Measurements from ENCODE around the gene NDRG2.

NDRG2 gene

DNA sequence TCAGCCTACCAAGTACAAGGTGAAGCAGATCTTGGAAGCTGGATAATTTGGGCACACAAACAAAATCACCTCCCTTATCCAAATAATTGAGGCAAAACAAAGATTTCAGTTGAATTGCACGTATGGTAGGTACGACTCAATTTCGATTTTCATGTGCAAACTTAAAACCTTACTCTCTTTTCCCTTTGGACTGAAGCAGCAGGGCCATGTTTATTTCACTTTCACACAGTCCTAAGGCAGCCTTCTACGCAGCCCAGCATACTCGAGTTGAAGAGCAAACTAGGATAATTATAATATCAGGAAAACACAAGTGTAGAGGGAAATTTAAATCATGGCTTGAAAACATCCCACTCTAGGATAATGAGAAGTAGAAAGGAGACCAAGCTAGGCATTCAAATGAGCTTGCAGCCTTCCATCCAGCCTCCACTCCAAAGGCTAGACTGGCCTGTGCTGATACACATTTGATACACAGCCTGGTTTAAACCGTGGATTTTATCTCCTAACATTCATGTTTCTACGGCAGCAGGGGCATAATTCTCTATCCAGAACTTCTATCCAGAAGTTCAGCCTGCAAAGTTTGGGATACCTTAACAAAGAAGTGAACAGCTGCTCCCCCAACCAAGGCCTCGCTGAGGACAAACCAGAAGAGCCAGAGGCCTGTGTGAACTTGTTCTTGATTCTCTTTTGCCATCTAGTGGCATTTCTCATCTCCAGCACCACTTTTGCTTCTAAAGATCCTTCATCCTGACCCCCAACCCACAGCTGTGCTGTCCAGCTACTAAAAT, 14.9 kb upstream of the NDRG2 start:
- TF ChIP-seq, protein P1, sequence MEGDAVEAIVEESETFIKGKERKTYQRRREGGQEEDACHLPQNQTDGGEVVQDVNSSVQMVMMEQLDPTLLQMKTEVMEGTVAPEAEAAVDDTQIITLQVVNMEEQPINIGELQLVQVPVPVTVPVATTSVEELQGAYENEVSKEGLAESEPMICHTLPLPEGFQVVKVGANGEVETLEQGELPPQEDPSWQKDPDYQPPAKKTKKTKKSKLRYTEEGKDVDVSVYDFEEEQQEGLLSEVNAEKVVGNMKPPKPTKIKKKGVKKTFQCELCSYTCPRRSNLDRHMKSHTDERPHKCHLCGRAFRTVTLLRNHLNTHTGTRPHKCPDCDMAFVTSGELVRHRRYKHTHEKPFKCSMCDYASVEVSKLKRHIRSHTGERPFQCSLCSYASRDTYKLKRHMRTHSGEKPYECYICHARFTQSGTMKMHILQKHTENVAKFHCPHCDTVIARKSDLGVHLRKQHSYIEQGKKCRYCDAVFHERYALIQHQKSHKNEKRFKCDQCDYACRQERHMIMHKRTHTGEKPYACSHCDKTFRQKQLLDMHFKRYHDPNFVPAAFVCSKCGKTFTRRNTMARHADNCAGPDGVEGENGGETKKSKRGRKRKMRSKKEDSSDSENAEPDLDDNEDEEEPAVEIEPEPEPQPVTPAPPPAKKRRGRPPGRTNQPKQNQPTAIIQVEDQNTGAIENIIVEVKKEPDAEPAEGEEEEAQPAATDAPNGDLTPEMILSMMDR (conservative IDR thresholded peaks at IDR 0.05; ENCODE audit: low read depth, low read length): peak; percentile 69
- H3K4me3 ChIP-seq (ENCODE audit: low read length): no peak overlapping the region
- DNase-seq (ENCODE audit: low read depth): no peak

DNA sequence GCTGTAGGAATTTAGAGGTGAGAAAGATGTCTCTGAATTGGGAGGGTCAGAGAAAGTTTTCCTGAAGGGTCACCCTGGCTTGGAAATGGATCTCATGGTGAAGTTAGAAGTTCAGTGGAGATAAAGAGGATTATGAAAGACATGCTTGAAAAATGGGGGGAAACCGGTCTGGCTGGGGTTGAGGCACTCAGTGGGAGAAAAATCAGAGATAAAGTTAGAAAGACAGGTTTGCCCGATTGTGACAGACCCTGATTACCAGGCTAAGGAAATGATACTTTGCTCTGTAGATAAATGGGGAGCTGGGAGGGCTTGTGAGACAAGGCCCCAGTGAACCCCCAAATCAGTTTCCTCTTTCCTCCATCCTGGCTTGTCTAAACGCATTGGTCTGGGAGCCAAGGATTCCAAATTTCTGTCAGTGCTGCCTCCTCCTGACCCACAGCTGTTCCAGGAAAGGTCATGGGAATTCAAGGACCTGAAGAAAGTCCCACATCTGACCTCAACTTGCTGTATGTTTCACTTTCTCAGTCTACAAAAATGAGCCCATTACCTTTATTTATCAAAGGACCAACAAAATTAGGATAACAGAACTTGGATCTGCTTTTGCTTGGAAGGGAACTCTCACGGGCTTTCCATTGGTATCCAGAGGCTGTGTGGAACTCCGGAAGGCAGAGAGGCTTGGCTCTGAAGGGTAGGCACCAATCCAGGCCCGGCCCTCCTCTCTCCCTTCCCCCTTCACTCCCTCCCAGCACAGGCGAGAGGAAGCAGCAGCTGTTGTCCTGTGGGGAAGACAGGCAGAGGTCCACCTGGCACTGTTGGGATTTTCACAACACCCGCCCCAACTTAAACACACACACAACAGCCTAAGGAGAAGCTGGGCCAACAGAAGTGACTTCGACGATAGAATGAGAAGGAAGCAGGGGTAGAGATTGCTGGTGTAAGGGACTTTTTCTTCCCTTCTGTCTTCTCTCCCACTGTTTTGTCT, 13.9 kb upstream of the NDRG2 start:
- TF ChIP-seq, protein P1 (conservative IDR thresholded peaks at IDR 0.05; ENCODE audit: low read depth, low read length): no peak
- H3K4me3 ChIP-seq (ENCODE audit: low read length): no peak overlapping the region
- no peak for DNase-seq (ENCODE audit: low read depth)

DNA sequence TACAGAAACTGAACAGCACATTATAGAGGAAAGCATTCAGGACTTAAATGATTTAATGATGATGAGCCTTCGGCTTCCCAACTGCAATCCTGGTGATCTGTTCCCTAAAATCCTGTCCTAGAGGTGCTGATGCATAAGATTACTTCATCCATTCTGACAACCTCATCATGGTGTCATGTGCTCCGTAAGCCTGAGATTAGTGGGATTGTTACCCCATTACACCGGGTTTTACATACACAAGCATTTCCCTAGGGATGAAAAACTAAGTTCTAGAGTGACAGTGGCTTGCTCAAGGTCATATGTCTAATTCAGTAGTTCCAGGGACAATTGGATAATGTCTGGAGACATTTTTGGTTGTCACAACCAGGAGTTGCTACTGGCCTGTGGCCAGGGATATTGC, 12.3 kb upstream of the NDRG2 start:
- H3K4me3 ChIP-seq (ENCODE audit: low read length): no peak overlapping the region
- TF ChIP-seq, protein P1 (conservative IDR thresholded peaks at IDR 0.05; ENCODE audit: low read depth, low read length): no peak
- DNase-seq (ENCODE audit: low read depth): peak; percentile 25

DNA sequence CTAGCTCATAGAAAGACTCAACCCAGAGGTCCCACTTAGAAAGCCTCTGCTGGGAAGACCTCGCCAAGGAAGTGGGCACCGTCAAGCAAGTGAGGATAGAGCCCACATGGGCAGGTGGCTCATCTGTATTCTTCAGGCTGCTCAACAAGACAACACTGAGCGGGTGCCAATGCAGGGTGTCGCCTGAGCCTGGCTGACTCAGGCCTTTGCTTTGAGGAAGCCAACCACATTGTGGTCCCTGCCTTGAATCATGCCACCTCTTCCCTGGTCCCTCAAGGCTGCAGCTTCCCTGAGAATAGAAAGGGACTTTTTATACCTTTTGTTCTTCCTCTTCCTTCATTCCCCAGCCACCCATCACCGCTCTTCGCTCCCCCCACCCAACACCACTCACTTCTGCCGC, 11.9 kb upstream of the NDRG2 start:
- TF ChIP-seq, protein P1 (conservative IDR thresholded peaks at IDR 0.05; ENCODE audit: low read depth, low read length): no peak
- H3K4me3 ChIP-seq (ENCODE audit: low read length): no peak overlapping the region
- DNase-seq (ENCODE audit: low read depth): no peak

DNA sequence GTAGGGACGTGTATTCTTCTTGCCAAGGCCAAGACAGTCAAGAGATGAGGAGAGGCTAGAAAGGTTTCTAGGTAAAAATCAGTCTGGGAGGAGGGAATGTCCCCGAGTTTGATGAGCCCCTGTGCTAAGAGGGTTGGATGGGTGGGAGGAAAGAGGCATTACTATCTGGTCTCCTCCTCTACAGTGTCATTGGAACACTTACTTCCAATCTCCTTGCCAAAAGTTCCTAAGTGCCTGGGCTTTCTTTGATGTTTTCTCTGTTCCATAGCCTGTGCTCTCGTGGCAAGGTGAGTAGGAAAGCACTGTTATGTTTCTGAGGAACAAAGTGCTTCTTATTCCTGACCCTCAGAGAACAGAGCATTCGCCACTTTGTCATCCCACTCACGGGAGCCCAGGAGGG, 9.8 kb upstream of the NDRG2 start, which contains the start of gene RNASE13:
TSS of gene RNASE13 (minus strand) at position 101 of the 400 bp plus-strand sequence. CDS start 519 bp downstream, outside the sequence.
- H3K4me3 ChIP-seq (ENCODE audit: low read length): no peak within 1 kb of the TSS
- TF ChIP-seq, protein P1 (conservative IDR thresholded peaks at IDR 0.05; ENCODE audit: low read depth, low read length): no peak
- no peak for DNase-seq (ENCODE audit: low read depth)

DNA sequence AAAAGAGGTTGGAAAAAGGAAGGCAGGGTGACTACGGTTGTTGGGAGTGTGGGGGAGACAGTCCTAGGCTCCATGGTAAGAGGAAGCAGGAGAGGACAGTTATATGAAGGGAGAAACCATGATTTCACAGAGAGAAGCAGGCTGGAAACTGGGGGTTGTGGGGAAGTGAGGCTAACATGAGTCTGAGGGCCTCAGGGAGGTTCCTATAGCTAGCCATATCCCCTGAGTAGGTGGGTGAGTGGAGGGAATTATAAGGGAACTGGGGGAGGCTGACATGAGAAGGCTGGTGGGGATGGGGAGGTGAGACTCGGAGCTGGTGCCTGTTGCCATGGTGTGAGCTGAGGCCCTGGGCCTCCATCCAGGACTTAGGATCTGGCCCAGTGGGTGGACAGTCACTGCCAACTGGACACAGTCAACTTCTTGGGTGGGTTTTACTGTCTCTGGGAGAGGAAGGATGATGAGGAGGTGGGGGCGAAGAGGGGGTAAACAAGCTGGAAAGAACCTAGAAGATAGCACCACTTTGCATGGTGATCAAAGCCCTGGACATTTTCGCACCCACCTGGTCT, 8.4 kb upstream of the NDRG2 start:
- TF ChIP-seq, protein P1 (conservative IDR thresholded peaks at IDR 0.05; ENCODE audit: low read depth, low read length): no peak
- no peak overlapping the region for H3K4me3 ChIP-seq (ENCODE audit: low read length)
- no peak for DNase-seq (ENCODE audit: low read depth)
